GM19193 (cell line): ENCODE results near the gene AATK.

Experiments used
- POLR2A ChIP-seq: IDR thresholded peaks from 4 replicates; pipeline ENCODE4 v1.6.1; 2011; ENCODE audit not compliant: insufficient read depth, insufficient read length; ENCODE audit errors: extremely low read depth

Gene AATK

GRCh38 chr17:81136366-81136765, 29.7 kb downstream of the AATK start:
- no peak for TF ChIP-seq POLR2A

GRCh38 chr17:81135505-81136278, 30.3 kb downstream of the AATK start:
- TF ChIP-seq POLR2A, result no peak

DNA sequence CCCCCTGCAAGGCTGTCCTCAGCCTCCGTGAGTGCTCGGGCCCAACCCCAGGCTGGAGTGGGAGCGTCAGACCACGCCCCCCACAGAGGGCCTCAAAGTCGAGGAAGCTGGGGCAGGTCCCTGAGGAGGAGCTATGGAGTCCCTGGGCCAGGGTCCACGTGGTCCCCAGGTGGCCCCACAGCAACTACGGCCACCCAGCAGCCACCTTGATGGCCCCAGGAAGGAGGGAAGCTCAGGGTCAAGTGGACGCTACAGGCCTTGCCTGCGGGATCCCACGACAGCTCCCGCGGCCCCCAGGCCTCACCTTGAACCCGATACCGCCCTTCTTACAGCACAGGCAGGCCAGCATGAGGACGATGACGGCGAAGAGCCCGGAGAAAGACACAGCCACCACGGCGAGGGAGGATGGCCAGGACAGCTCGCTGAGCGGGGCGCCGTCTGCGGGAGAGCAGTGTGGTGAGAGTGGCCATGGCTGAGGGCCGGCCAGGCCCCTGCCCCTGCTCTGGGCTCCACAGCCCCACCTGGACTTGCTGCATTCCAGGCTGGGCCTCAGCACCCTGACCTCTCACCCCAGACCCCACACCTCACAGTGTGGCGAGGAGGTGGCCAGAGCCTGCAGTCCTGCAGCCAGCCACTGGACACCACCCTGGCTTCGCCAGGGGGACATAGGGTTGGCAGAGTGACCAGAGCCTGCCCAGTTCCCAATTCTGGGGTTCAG, 31.8 kb downstream of the AATK start:
- TF ChIP-seq POLR2A, result no peak

DNA sequence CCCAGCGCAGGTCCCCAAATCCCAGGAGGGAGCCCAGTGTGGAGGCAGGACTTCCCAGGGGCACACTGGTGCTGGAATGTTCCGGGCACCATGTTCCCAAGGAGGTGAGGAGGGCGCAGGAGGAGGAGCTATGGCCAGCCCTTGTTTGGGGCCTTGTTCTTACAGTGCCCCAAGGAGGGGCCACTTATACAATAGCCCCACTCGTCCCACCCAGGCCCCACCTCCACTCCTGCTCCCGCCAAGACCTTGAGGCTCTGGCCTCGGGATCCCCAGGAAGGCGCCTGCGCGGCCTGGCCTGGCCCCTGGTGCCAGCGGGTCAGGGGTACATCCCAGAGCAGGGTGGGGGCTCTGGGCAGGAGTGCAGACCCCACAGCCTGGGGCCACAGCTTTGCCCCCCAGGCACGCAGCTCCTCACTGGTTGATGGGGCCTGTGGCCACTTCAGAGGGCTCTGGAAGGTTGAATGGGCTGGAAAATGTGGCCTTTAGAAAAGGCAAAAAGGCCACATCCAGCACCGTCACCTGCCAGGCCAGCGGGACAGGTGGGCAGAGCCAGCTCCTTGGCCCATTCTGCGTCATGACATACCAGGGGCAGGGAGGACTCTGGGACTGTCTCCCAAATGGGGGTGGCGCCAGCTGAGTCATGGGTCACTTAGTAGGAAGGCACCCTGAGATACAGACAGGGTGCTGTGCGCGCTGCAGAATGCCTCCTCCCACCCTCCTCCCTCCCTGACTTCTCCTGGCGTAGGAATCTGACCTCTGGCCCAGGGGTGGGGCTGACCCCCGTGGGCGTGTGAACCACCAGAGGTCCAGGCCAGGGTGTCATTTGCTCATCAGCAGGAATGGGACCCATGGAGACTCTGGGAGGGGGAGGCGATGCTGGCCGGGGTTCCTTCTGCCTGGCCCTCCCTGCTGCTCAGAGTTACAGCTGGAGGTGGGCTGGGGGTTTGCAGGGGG, 33.0 kb downstream of the AATK start:
- TF ChIP-seq POLR2A, result no peak

DNA sequence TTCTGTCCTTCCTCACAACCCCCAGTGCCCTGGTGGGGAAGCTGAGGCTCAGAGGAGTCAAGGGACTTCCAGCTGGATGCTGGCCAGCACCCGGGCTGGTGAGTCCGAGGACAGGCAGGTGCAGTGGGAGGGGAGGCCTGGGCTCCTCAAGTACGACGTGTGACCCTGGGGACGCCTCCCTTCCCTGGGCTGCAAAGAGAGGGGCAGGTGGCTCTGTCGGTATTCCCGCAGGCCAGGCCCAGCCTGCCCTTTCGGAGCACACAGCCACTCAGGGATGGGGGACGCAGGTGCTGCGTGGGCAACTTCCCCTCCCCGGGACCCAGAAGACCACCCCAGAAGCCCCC, 33.9 kb downstream of the AATK start:
- TF ChIP-seq POLR2A, result no peak

- no peak for TF ChIP-seq POLR2A
These were observed 34.4 kb downstream of the AATK start for GRCh38 chr17:81131486-81132196.

GRCh38 chr17:81130385-81131361, 35.3 kb downstream of the AATK start:
- TF ChIP-seq POLR2A, result no peak

- TF ChIP-seq POLR2A, result no peak
These were observed 36.2 kb downstream of the AATK start for GRCh38 chr17:81129711-81130367.

DNA sequence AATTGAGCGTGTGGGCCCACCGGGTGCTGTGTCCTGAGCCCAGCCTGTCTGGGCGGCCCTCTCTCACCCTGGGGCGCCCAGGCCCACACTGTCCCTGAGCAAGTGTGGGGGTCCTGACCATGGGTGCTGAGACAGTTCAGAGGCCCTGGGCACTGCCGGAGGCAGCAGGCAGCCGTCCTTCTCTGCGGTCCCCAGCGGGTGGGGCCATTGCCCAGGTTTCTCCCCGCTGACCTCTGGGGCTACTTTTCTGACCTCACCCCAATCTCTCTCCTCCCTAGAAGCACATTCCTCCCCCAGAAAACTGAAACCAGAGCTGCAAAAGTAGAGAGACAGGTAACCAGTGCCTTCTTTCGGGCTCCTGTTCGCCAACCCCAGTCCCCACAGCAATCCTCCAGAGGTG, 36.7 kb downstream of the AATK start:
- TF ChIP-seq POLR2A, result no peak

GRCh38 chr17:81128774-81129173, 37.2 kb downstream of the AATK start:
- TF ChIP-seq POLR2A, result no peak

DNA sequence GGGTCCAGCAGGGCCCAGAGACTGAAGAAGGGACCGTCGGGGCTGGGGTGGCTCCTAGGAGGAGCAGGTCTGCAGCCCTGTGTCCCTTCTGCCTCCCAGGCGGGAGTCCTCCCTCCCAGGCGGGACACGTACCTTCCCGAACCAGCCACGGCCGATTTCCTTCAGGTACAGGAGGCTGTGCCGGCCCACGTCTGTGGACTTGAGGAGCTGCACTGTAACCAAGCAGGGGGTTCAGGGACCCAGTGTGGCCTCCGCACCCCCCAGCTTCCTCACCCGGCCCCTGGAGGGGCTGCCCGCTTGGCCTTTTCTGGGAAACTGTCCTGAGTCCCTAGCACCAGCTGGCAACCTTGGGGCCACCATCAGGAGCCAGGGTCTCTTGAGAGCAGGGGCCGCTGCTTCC, 37.7 kb downstream of the AATK start:
- TF ChIP-seq POLR2A, result no peak

- TF ChIP-seq POLR2A, result no peak
These were observed 38.4 kb downstream of the AATK start for GRCh38 chr17:81127526-81128177.

GRCh38 chr17:81127133-81127455, 38.9 kb downstream of the AATK start:
- TF ChIP-seq POLR2A, result no peak
